ENCODE measurements around the gene SRSF5. TPM values are rescaled to one million over a fixed set of nuclear protein-coding genes. Genes with fewer than 3 reads are reported as not detected.
A peak's percentile ranks its signal among the peaks of the same experiment; 100 is the strongest.

The SRSF5 gene
- total RNA-seq, 1 donor from 2014 or later, result 664 TPM

GRCh38 chr14:69819607-69820006 lies 52.7 kb downstream of the SRSF5 start:
- no peaks in the 10 kb centered on the region for H3K9me3 ChIP-seq (ENCODE audit: low read depth)
- Mint-ChIP-seq H3K27me3 (ENCODE audit: insufficient read depth, low read depth) (peaks cover 4% of the 10 kb centered on the region), H3K36me3 (no peaks in the 10 kb centered on the region), H3K4me3 (no peak overlapping the region), H3K27ac (no peak overlapping the region), H3K9me3 (no peaks in the 10 kb centered on the region), H3K4me1 (peaks cover 15% of the 10 kb centered on the region)
- peak; percentile 46 for DNase-seq (ENCODE audit: low spot score)
- H3K27ac ChIP-seq, result no peak overlapping the region
- H3F3A ChIP-seq (ENCODE audit: low read depth), result peaks cover 9% of the 10 kb centered on the region
- no peaks in the 10 kb centered on the region for H3K79me2 ChIP-seq (ENCODE audit: low read depth)
- H2AFZ ChIP-seq (replicated peaks), result peak overlapping the region; percentile 48
- H3K4me3 ChIP-seq, result no peak overlapping the region
- H3K4me1 ChIP-seq, result peaks cover 19% of the 10 kb centered on the region
- H3K36me3 ChIP-seq, result no peaks in the 10 kb centered on the region
- H4K20me1 ChIP-seq (ENCODE audit: low read depth), result no peaks in the 10 kb centered on the region
- TF ChIP-seq CTCF (IDR thresholded peaks at IDR 0.05) (no peak), EZH2phosphoT487 (IDR thresholded peaks at IDR 0.05) (no peak), EZH2 (IDR thresholded peaks at IDR 0.05) (no peak)
- H3K9ac ChIP-seq, result no peak overlapping the region
- H3K27me3 ChIP-seq, result no peaks in the 10 kb centered on the region
- peak overlapping the region; percentile 41 for H3K4me2 ChIP-seq

- Histone ChIP-seq H3K27me3 (no peaks in the 10 kb centered on the region), H2AFZ (replicated peaks) (no peak overlapping the region), H3K79me2 (ENCODE audit: low read depth) (no peaks in the 10 kb centered on the region), H3K4me3 (no peak overlapping the region), H4K20me1 (ENCODE audit: low read depth) (no peaks in the 10 kb centered on the region), H3K36me3 (no peaks in the 10 kb centered on the region), H3K27ac (no peak overlapping the region), H3K4me1 (peaks cover 19% of the 10 kb centered on the region), H3F3A (ENCODE audit: low read depth) (peaks cover 9% of the 10 kb centered on the region), H3K9me3 (ENCODE audit: low read depth) (no peaks in the 10 kb centered on the region), H3K9ac (no peak overlapping the region), H3K4me2 (no peak overlapping the region)
- no peak overlapping the region for H3K4me3 Mint-ChIP-seq
- H3K27ac Mint-ChIP-seq, result no peak overlapping the region
- no peak for DNase-seq (ENCODE audit: low spot score)
- H3K27me3 Mint-ChIP-seq (ENCODE audit: insufficient read depth, low read depth), result peaks cover 8% of the 10 kb centered on the region
- no peaks in the 10 kb centered on the region for H3K36me3 Mint-ChIP-seq
- H3K4me1 Mint-ChIP-seq, result peaks cover 15% of the 10 kb centered on the region
- H3K9me3 Mint-ChIP-seq, result peaks cover 4% of the 10 kb centered on the region
- TF ChIP-seq EZH2phosphoT487 (IDR thresholded peaks at IDR 0.05) (no peak), EZH2 (IDR thresholded peaks at IDR 0.05) (no peak), CTCF (IDR thresholded peaks at IDR 0.05) (no peak)
Measured at GRCh38 chr14:69820991-69821390, 54.0 kb downstream of the SRSF5 start.

Small RNAs within 50 kb of the gene (small RNA-seq; reads per million reads assigned to genes)
- not detected for gene RF00614

Other genes starting within 250 kb of the SRSF5 start
- 8.6 and 19.7 TPM in 2 replicates for gene CCDC177, start 192.3 kb upstream of the SRSF5 start, total RNA-seq (ENCODE audit: low replicate concordance)
- gene SUSD6, start 155.5 kb upstream of the SRSF5 start, total RNA-seq (ENCODE audit: low replicate concordance), result 6.3 and 9.2 TPM in 2 replicates
- not detected in 2 replicates for gene SLC10A1, start 30.1 kb downstream of the SRSF5 start, total RNA-seq (ENCODE audit: low replicate concordance)
- gene SMOC1, start 112.3 kb downstream of the SRSF5 start, total RNA-seq (ENCODE audit: low replicate concordance), result 89.3 and 158 TPM in 2 replicates